Stimulated activated CD8-positive, alpha-beta memory T cell treated with anti-CD3 and anti-CD28 coated beads, Interleukin-12 subunit alpha, Interleukin-12 subunit beta, amount 100 ng/mL, for 1 hour (primary cell): ENCODE data around the gene THSD7B.

Source experiments
- DNase-seq: peaks from one replicate; pipeline ENCODE4 v3.0.0-alpha.2; 2020; ENCODE audit warnings: low read depth

THSD7B gene

DNA sequence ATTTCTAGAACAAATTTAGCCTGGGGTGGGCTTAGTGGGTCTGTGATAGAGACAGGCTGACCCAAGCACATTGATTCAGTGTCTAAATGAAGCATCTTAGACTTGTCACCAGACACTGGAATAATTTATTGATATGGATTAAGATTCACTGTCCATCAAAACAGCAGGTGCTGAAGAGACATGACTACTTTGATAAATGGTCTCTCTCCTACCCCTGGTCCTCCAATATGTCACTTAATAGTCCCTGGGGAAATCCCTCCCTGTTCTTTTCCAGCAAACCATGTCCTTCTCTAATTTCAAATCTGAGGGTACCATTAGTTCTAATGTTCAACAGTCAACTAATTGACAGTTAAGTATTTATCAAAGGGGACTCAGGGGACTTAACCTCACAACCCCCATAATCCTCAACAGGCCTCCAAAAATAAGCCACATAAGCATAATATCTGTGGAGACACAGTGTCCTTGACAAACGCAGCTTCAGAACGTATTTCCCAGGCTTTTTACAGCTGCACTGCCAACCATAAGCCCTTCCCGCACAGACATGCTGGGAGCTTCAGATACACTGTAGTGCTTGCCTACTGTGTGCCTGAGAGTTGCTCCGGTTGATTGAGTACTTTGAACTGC lies 391.0 kb downstream of the THSD7B start:
- DNase-seq: no peak

DNA sequence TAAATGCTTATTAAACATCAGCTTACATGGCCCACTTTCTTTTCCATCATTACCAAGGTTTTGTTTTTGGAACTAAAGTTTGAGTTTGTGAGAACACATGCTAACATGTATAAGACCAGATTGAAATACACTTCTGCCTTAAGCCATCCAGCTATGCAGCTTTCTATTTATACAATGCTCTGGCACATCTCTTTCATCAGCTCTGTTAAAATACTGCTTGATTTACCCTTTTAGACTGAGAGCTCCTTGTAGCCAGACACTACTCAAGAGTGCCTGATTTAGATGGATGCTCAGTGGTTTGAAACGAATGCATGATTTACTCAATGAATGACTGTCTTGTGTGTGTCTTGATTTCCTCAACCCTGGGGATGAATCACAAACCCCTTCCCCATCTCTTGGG lies 392.5 kb downstream of the THSD7B start:
- no peak for DNase-seq

DNA sequence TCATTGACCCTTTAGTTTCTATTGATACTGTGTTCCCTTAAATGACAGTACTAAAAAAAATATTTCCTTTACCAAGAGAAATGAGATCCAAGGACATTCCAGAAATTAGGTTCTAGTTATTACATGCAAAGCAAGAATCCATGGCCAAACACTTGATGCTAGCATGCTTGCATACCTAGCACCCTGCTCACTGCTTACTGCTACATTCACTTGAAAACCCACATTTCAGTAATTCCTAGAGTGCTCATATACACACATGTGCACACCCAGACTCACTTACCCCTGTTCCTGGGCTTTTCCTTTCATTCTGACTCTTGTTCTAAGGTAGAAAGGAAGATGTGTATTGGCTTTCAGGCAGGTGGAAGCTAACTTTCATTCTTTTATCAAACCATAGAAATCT lies 395.9 kb downstream of the THSD7B start:
- no peak for DNase-seq

DNA sequence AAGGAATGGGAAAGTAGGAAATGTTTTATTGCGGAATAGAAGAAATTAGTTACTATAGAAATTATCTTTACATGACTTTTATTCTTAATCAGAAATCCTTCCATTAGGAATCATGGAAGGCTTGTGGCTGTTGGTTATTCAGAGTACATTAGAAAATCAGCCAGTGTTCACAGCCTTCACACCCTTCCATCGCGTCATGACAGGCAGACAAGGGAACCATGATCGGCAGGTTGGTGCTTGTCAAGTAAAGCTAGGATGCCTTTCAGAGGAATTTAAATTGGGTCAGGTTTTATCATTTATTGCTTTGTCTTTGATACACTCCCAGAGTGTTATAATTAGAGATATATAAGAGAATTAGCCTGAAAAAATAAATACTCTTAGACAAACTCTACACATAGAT lies 400.6 kb downstream of the THSD7B start:
- DNase-seq: no peak

GRCh38 chr2:137167651-137168050 lies 402.3 kb downstream of the THSD7B start:
- DNase-seq: no peak

DNA sequence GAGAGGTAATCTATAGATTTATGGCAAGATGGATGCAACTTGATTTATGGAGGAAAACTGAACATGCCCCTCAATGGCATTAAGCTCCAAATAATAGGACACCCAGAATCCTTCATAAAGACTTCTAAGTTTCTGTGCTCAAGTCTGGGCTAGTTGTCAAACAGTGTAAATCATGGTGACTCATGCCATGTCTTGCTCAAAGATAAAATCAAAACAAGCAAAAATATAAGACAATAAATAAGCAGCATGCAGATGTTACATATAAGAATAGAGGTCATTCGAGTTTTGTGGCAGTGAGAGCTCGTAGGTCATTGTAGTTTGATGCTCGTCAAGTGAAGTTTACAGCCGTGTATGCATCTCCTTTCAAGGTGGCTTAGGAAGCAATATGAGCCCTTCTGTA lies 403.2 kb downstream of the THSD7B start:
- no peak for DNase-seq

DNA sequence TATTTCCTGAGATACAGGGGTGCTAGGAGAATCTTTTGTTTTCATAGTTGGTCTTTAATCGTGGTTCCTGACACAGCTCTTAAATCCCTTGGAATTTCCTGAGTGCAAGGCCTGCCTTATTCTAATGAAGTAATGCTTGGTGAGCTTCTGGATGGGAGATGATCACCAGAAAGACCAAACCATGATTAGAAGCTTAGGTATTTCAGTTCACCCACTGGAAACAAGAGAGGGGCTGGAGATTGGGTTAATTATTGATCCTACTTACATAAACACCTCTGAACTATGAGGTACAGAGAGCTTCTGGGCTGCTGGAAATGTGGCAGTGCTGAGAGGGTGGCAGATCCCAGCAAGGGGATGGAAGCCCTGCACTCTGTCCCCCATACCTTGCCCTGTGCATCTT lies 406.8 kb downstream of the THSD7B start:
- no peak for DNase-seq

DNA sequence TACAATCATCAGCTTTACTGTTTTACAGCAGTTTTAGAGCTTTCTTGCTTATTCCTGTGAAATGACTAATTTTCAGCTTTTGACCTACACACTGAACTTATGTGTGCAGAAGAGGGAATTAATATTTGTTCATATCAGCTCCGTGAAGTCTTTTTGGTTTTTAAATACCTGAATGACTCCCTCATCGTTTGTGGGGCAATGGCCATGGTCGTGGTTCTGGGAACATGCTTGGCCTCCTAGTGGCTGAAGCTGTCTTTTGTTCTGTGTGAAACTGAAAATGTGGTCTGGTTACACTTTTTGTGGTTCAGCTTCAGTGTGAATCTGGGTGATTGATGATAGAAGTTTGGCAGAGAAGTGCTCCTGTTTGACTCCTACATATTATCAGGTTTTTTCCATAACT lies 408.1 kb downstream of the THSD7B start:
- DNase-seq: no peak

- no peak for DNase-seq
Observed at GRCh38 chr2:137175246-137175645, 409.9 kb downstream of the THSD7B start.

- no peak for DNase-seq
Observed at GRCh38 chr2:137178951-137179377, 413.6 kb downstream of the THSD7B start.

- DNase-seq: no peak
Observed at GRCh38 chr2:137179542-137179941, 414.2 kb downstream of the THSD7B start.

- DNase-seq: no peak
Observed at GRCh38 chr2:137180012-137180411, 414.7 kb downstream of the THSD7B start.

GRCh38 chr2:137181370-137181769 lies 416.0 kb downstream of the THSD7B start:
- DNase-seq: no peak

- DNase-seq: no peak
Observed at GRCh38 chr2:137182071-137182470, 416.7 kb downstream of the THSD7B start.

GRCh38 chr2:137183206-137183898 lies 418.0 kb downstream of the THSD7B start:
- no peak for DNase-seq

DNA sequence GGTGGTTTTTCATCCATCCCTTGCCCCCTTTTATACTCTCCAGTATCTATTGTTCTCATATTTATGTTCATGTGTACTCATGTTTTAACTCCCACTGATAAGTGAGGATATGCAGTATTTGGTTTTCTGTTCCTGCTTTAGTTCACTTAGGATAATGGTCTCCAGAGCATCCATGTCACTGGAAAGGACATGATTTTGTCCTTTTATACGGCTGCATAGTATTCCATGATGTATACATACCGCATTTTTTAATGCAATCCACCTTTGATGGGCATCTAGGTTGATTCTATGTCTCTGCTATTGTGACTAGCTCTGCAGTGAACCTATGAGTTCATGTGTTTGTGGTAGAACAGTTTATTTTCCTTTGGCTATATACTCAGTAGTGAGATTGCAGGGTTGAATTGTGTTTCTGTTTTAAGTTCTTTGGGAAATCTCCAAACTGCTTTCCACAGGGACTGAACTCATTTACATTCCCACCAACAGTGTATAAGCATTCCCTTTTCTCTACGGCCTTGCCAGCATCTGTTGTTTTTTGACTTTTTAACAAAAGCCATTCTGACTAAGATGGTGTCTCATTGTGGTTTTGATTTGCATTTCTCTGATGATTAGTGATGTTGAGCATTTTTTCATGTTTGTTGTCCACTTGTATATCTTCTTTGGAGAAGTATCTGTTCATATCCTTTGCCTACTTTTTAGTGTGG lies 420.2 kb downstream of the THSD7B start:
- no peak for DNase-seq

- no peak for DNase-seq
Observed at GRCh38 chr2:137187216-137187615, 421.9 kb downstream of the THSD7B start.

DNA sequence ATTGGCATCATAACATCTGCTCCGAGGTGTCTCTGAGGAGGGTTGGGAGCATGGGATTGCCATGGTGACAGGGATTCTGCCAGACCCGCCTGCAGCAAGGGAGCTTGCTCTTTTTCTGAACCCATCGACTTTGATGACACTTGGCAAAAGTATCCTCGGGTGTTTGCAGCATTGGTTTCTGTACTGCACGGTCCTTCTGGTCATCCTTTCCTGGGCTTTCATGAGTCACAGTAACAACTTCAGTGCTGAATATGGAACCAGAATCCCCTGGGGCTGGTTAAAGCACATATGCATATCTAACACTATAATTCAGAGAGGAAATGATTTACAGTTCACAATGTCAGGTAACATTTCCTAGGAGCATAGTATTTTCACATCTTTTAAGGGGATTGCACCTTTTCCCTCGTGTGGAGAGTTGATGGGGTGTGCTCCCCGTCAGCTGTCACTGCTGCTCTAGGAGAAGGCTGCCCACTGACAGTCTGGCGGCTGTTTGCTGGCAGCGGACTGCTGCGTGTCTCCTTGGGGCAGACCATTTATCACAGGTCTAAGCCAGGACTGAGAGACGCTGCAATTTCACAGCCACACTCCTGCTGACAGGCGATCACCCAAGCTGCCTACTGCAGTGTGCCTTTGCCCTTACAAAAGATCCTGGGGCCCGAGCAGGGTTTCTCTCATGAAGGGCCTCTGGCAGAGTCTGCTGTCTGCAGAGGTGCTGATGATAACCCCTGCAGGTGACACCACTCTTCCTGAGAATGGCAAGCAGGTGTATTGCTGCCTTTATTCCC lies 425.3 kb downstream of the THSD7B start:
- no peak for DNase-seq

DNA sequence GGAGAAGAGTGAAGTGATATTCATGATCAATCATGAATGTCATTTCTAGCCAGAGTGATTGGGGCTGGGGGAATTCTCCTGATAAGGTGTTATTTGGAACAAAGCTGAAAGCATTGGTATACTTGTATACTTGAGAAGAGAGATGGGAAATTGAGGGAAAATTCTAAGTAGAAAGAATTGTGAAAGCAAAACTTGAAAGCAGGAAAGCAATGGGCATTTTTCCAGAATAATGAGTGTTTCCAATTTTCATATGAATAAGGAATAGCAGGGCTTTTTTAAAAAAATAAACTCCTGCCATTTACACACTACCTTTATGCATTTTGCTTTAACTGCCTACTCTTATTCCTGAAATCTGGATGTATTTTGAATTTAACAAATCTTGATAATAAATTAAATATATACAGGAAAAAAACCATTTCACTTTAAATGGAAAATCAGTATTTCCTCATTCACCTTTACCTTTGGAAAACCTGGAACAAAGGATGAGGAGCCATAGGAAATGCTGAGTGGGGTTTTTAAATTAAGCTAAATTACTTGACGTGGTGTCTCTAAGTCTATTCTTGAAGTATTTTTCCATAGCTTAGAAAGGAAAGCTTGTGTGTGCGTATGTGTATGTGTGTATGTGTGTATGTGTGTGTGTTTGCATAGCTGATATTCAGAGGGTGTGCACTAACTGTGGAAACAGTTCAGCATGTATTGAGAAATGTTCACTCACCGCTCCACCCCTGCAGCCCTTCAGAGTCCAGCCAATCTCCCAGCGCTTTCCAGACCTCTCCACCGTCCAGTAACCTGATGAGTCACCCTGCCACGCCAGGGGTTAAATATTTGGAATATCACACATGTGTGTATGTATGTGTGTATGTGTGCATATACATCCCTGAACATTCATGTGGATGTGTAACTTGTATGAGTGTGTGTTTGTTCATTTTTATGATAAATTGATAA lies 427.3 kb downstream of the THSD7B start:
- DNase-seq: no peak

- DNase-seq: no peak
Observed at GRCh38 chr2:137193401-137193800, 428.1 kb downstream of the THSD7B start.

- DNase-seq: no peak
Observed at GRCh38 chr2:137194111-137194510, 428.8 kb downstream of the THSD7B start.
